ENCODE data around the gene KLK5.
"Not testable (repeated sequence)": the region's sequence is repeated elsewhere in the genome, so short reads cannot be mapped to it uniquely, and the experiment has no call there.

KLK5 gene

DNA sequence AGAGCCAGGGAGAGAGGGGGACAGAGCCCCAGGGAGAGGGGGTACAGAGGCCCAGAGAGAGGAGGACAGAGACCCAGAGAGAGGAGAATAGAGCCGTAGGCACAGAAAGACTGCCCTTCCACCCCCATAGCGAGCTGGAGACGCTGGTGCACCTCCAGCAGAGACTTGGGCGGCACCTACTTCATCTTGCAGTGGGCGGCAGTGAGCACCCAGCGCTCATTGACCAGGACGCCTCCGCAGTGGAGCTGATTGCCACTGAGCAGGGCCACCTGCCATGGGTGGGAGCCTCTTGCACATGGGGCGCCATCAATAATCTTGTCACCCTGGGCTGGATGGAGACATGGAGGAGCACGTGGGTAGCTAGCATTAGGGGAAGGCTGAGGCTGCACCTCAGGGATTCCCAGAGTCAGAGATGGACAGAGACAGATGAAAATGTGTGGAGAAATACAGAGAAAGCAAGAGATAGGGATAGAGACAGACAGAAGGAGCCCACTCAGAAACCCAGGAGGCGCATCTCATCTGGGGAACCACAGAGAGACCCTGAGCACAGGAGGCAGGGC is 28.8 kb upstream of the KLK5 start:
- Histone ChIP-seq H3K27ac (ENCODE audit: low read depth, low read length) (no peak overlapping the region), H3K9ac (ENCODE audit: low read length) (no peak overlapping the region), H3K4me3 (ENCODE audit: low read length) (no peak overlapping the region), H3K27me3 (ENCODE audit: control insufficient read depth, insufficient read depth, low read length) (peaks cover 5% of the 10 kb centered on the region), H3K36me3 (ENCODE audit: control insufficient read depth, insufficient read depth, low read length) (no peaks in the 10 kb centered on the region), H3K4me1 (ENCODE audit: control insufficient read depth, insufficient read depth, low read length) (no peaks in the 10 kb centered on the region)

DNA sequence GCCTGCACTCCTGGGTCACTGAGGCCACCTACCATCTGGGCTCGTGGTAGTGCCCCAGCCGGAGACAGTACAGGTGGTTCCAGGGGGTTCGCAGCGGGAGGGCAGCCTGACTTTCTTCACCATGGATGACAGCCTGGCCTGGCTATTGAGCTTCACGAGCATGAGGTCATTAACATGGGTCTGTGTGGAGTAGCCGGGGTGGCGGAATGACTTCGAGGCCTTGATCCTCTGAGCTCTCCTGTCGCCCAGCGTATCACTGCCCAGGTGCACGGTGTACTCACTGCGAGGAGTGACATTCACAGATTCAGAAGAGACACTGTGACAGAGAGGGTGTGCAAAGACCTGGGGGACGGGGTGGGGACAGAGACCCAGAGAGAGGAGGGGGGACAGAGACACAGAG is 27.4 kb upstream of the KLK5 start:
- H3K27me3 ChIP-seq (ENCODE audit: control insufficient read depth, insufficient read depth, low read length): peaks cover 10% of the 10 kb centered on the region
- no peak overlapping the region for H3K9ac ChIP-seq (ENCODE audit: low read length)
- H3K4me1 ChIP-seq (ENCODE audit: control insufficient read depth, insufficient read depth, low read length): no peaks in the 10 kb centered on the region
- no peak overlapping the region for H3K4me3 ChIP-seq (ENCODE audit: low read length)
- no peaks in the 10 kb centered on the region for H3K36me3 ChIP-seq (ENCODE audit: control insufficient read depth, insufficient read depth, low read length)
- H3K27ac ChIP-seq (ENCODE audit: low read depth, low read length): no peak overlapping the region

DNA sequence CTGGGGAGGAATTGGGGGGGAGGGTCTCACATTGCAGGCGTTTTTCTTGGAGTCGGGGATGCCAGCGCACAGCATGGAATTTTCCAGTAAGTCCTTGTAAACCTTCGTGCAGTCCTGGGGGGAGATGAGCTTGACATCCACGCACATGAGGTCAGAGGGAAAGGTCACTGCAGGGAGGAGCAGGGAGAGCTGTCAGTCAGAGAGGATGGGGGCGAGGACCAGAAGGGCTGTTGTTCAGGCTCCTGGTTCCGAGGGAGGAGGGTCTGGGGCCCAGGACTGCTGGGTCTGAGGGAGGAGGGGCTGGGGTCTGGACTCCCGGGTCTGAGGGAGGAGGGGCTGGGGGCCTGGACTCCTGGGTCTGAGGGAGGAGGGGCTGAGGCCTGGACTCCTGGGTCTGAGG is 26.9 kb upstream of the KLK5 start:
- no peaks in the 10 kb centered on the region for H3K4me1 ChIP-seq (ENCODE audit: control insufficient read depth, insufficient read depth, low read length)
- no peak overlapping the region for H3K4me3 ChIP-seq (ENCODE audit: low read length)
- H3K9ac ChIP-seq (ENCODE audit: low read length): no peak overlapping the region
- H3K27ac ChIP-seq (ENCODE audit: low read depth, low read length): no peak overlapping the region
- peaks cover 10% of the 10 kb centered on the region for H3K27me3 ChIP-seq (ENCODE audit: control insufficient read depth, insufficient read depth, low read length)
- no peaks in the 10 kb centered on the region for H3K36me3 ChIP-seq (ENCODE audit: control insufficient read depth, insufficient read depth, low read length)

DNA sequence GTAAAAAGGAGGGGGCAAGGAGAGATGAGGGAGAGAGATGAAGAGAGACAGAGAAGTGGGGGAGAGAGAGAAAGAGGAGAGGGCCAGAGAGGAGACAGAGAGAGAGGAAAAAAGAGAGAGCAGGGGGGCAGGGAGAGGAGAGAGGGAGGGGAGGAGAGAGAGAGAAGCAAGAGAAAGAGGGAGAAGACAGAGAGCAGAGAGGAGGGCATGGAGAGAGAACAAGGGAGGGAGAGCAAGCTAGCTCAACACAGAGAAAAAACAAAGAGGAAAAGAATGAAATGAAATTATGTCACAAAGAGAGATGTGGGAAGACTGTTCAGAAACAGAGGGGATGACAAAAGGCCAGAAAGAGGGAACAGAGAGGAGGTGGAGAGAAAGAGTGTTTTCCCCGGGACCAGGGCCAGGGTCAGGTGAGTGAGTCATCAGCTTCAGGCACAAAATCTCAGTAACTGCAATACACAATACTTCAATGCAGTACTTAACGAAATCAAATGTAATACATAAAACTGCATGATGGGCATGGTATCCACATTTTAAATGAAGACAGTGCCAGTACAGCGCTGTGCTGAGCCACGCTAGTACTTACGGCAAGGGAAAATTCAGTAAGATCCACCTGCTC is 26.0 kb upstream of the KLK5 start:
- H3K27ac ChIP-seq (ENCODE audit: low read depth, low read length): no peak overlapping the region
- H3K4me3 ChIP-seq (ENCODE audit: low read length): no peak overlapping the region
- no peaks in the 10 kb centered on the region for H3K36me3 ChIP-seq (ENCODE audit: control insufficient read depth, insufficient read depth, low read length)
- no peak overlapping the region for H3K9ac ChIP-seq (ENCODE audit: low read length)
- H3K27me3 ChIP-seq (ENCODE audit: control insufficient read depth, insufficient read depth, low read length): peaks cover 10% of the 10 kb centered on the region
- no peaks in the 10 kb centered on the region for H3K4me1 ChIP-seq (ENCODE audit: control insufficient read depth, insufficient read depth, low read length)

DNA sequence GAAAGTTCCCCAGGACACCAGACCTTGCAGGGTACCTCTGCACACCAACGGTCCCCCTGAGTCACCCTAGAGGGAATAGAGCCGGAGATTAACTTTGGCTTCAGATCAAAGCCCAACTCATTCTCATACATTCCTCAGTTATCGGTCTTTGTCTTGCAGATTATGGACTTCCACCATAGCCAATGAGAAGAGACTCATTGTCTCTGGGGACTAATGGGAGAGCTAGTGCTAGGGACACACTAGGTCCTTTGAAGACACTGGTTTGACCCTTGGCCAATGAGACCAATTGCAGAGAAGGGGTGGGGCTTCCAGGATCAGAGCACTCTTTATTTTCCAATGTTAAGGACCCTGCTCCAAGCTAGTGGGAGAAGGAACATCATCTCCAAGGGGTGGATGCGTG is 24.8 kb upstream of the KLK5 start:
- H3K36me3 ChIP-seq (ENCODE audit: control insufficient read depth, insufficient read depth, low read length): no peaks in the 10 kb centered on the region
- peaks cover 10% of the 10 kb centered on the region for H3K27me3 ChIP-seq (ENCODE audit: control insufficient read depth, insufficient read depth, low read length)
- H3K4me1 ChIP-seq (ENCODE audit: control insufficient read depth, insufficient read depth, low read length): no peaks in the 10 kb centered on the region
- no peak overlapping the region for H3K9ac ChIP-seq (ENCODE audit: low read length)
- H3K27ac ChIP-seq (ENCODE audit: low read depth, low read length): no peak overlapping the region
- no peak overlapping the region for H3K4me3 ChIP-seq (ENCODE audit: low read length)

DNA sequence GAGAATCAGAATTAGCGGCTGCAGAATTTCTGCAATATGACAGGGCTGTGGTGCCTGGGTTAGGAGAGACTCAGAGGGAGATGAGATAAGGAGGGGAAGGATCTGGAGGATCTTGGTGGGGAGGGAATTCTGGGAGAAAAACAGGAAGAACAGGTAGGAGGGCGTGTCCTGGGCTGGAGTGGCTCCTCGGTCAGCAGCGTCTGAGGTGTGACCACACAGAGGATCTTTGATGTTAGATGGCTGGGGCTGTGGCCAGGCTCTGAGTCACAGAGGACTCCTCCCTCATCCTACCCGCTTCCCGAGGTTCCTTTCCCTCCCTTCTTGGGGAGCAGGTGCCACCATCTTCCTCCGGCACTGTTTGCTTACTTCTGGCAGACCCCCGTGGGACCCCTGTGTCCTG is 22.9 kb upstream of the KLK5 start:
- Histone ChIP-seq H3K27ac (ENCODE audit: low read depth, low read length) (no peak overlapping the region), H3K4me3 (ENCODE audit: low read length) (no peak overlapping the region), H3K4me1 (ENCODE audit: control insufficient read depth, insufficient read depth, low read length) (no peaks in the 10 kb centered on the region), H3K9ac (ENCODE audit: low read length) (no peak overlapping the region), H3K36me3 (ENCODE audit: control insufficient read depth, insufficient read depth, low read length) (no peaks in the 10 kb centered on the region), H3K27me3 (ENCODE audit: control insufficient read depth, insufficient read depth, low read length) (peaks cover 10% of the 10 kb centered on the region)

DNA sequence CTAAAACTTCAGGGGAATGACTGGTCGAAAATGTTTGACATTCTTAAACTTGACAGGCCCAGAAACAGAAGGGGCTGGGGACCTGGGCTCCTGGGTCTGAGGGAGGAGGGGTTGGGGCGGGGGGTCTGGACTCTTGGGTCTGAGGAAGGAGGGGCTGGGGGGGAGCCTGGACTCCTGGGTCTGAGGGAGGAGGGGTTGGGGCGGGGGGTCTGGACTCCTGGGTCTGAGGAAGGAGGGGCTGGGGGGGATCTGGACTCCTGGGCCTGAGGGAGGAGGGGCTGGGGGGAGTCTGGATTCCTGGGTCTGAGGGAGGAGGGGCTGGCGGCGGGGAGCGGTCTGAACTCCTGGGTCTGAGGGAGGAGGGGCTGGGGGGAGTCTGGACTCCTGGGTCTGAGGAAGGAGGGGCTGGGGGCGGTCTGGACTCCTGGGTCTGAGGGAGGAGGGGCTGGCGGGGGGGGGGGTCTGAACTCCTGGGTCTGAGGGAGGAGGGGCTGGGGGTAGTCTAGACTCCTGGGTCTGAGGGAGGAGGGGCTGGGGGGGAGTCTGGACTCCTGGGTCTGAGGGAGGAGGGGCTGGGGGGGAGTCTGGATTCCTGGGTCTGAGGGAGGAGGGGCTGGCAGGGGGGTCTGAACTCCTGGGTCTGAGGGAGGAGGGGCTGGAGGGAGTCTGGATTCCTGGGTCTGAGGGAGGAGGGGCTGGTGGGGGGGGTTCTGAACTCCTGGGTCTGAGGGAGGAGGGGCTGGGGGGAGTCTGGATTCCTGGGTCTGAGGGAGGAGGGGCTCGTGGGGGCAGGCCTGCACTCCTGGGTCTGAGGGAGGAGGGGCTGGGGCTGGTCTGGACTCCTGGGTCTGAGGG is 22.1 kb upstream of the KLK5 start:
- Histone ChIP-seq H3K4me3 (ENCODE audit: low read length) (no peak overlapping the region), H3K4me1 (ENCODE audit: control insufficient read depth, insufficient read depth, low read length) (no peaks in the 10 kb centered on the region), H3K27me3 (ENCODE audit: control insufficient read depth, insufficient read depth, low read length) (peaks cover 8% of the 10 kb centered on the region), H3K36me3 (ENCODE audit: control insufficient read depth, insufficient read depth, low read length) (no peaks in the 10 kb centered on the region), H3K9ac (ENCODE audit: low read length) (no peak overlapping the region), H3K27ac (ENCODE audit: low read depth, low read length) (no peak overlapping the region)

DNA sequence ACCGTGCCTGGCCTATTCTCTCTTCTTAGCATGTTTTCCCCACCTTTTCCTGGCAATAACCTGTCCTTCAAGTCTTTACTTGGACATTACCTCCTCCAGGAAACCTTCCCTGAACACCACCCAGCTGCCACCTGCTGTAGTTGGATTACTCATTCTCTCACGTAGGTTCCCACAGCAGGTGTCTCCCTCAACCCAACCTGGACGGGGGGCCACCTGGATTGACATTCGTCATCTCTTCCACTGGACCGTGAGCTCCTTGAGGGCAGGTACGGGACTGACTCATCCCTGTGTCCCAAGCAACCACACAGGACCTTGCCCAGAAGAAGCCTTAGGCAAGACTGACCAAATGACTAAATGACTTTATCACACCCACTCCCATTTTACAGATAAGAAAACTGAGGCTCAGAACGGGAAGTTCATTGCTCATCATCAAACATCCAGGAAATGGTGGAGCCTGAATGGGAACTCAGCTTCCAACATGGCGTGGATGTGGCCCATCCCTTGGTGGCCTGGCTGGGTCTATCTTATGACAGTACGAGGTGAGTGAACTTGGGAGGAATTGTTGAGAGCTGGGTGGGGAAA is 20.0 kb upstream of the KLK5 start:
- Histone ChIP-seq H3K9ac (ENCODE audit: low read length) (no peak overlapping the region), H3K27ac (ENCODE audit: low read depth, low read length) (no peak overlapping the region), H3K4me1 (ENCODE audit: control insufficient read depth, insufficient read depth, low read length) (no peaks in the 10 kb centered on the region), H3K27me3 (ENCODE audit: control insufficient read depth, insufficient read depth, low read length) (peaks cover 5% of the 10 kb centered on the region), H3K36me3 (ENCODE audit: control insufficient read depth, insufficient read depth, low read length) (no peaks in the 10 kb centered on the region), H3K4me3 (ENCODE audit: low read length) (no peak overlapping the region)

DNA sequence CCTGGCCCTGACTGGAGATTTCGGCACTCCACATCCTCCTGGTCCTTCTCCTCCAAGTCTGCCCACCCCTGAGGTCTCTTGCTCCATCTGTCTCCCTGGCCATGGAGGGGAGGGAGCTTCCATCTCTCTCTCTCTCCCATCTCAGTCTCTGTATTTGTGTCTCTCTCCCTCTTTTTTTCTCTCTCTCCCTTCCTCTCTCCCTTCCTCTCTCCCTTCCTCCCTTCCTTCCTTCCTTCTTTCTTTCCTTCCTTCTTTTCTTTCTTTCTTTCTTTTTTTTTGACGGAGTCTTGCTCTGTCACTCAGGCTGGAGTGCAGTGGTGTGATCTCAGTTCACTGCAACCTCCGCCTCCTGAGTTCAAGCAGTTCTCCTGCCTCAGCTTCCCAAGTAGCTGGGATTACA is 17.0 kb upstream of the KLK5 start:
- not testable (repeated sequence) for H3K9ac ChIP-seq (ENCODE audit: low read length); H3K27me3 ChIP-seq (ENCODE audit: control insufficient read depth, insufficient read depth, low read length); H3K4me3 ChIP-seq (ENCODE audit: low read length); H3K36me3 ChIP-seq (ENCODE audit: control insufficient read depth, insufficient read depth, low read length); H3K27ac ChIP-seq (ENCODE audit: low read depth, low read length); H3K4me1 ChIP-seq (ENCODE audit: control insufficient read depth, insufficient read depth, low read length)

DNA sequence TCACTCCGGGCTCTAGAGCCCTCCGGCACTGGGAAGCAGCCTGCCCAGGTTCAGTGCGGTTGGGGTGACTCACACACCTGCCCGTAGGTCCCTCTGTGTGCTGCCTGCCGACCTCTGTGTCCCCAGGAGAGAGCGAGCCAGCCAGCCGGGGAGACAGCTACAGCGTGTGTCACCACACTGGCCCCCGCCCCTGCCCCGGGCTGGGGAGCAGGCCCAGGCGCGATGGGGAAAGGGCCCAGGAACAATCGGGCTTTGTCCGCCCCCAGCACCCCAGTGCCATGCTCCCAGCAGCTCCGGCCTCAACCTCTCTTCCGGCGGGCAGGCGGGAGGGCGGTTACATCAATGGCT is 16.5 kb upstream of the KLK5 start, which contains the start of gene KLK6:
KLK6 (minus strand) TSS at position 179 of the 348 bp plus-strand sequence. CDS start 1,487 bp downstream, outside the sequence.
- Histone ChIP-seq H3K27me3 (ENCODE audit: control insufficient read depth, insufficient read depth, low read length) (no peaks in the 10 kb centered on the region), H3K9ac (ENCODE audit: low read length) (no peak within 1 kb of the TSS), H3K27ac (ENCODE audit: low read depth, low read length) (no peak within 1 kb of the TSS), H3K4me1 (ENCODE audit: control insufficient read depth, insufficient read depth, low read length) (no peaks in the 10 kb centered on the region), H3K36me3 (ENCODE audit: control insufficient read depth, insufficient read depth, low read length) (no peaks in the 10 kb centered on the region), H3K4me3 (ENCODE audit: low read length) (no peak within 1 kb of the TSS)

DNA sequence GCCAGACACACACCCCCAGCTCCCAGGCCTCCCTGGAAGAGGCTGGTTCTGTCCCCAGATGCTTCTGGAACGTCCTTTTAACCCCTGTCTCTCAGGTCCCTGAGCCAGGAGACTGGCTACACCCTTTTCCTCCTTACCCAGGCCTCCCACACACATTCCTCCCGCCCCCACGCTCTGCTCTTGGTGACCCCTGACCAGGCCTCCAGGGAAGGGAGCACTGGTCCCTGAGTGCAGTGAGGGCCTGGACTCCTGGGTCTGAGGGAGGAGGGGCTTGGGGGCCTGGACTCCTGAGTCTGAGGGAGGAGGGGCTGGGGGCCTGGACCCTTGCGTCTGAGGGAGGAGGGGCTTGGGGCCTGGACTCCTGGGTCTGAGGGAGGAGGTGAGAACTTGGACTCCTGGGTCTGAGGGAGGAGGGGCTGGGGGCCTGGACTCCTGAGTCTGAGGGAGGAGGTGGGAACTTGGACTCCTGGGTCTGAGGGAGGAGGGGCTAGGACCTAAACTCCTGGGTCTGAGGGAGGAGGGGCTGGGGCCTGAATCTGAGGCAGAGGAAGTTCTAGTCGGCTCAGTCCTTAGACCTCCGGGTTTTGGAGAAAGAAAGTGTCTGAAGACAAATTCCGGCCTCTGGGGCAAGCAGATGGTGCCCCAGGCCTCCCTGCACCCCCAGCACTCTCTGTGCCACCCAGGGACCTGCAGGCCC is 16.0 kb upstream of the KLK5 start:
- Histone ChIP-seq H3K4me1 (ENCODE audit: control insufficient read depth, insufficient read depth, low read length) (no peaks in the 10 kb centered on the region), H3K4me3 (ENCODE audit: low read length) (no peak overlapping the region), H3K27ac (ENCODE audit: low read depth, low read length) (no peak overlapping the region), H3K9ac (ENCODE audit: low read length) (no peak overlapping the region), H3K27me3 (ENCODE audit: control insufficient read depth, insufficient read depth, low read length) (no peaks in the 10 kb centered on the region), H3K36me3 (ENCODE audit: control insufficient read depth, insufficient read depth, low read length) (no peaks in the 10 kb centered on the region)
